ENCODE measurements around the gene GJD4. TPM values are rescaled to one million over a fixed set of nuclear protein-coding genes. Genes with fewer than 3 reads are reported as not detected.

GJD4 gene
- total and polyA plus RNA-seq, 2 experiments from 2014 or later, result not detected

DNA sequence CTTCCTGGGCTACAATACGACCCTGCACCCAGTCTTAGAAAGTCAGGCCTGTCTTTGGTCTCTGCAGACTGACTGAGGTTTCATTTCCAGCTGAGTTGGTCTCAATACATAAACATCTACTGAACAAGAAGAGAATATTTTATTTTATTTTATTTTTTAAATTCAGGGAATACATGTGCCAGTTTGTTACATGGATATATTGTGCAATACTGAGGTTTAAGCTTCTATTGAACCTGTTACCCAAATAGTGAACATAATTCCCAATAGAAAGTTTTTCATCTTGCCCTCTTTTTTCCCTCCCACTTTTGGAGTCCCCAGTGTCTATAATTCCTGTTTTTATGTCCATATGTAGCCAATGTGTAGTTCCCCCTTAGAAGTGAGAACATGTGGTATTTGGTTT, 26.3 kb downstream of the GJD4 start:
- Histone ChIP-seq H4K20me1 (replicated peaks; ENCODE audit: insufficient read depth) (no peaks in the 10 kb centered on the region), H2AFZ (no peak overlapping the region; the same call in 1 of the 2 replicates), H3K27ac (ENCODE audit: low read depth) (no peak overlapping the region), H3K4me2 (no peak overlapping the region), H3K27me3 (ENCODE audit: insufficient read depth) (peaks cover 8% of the 10 kb centered on the region), H3K4me3 (no peak overlapping the region), H3K4me1 (ENCODE audit: insufficient read depth) (peaks cover 8% of the 10 kb centered on the region), H3K36me3 (ENCODE audit: insufficient read depth) (no peaks in the 10 kb centered on the region), H3F3A (replicated peaks; ENCODE audit: low read depth) (no peaks in the 10 kb centered on the region), H3K9me2 (ENCODE audit: insufficient read depth) (no peaks in the 10 kb centered on the region), H3K79me2 (replicated peaks; ENCODE audit: insufficient read depth) (no peaks in the 10 kb centered on the region)
- Mint-ChIP-seq H3K9me3 (no peaks in the 10 kb centered on the region; the same call in 2 of the 3 replicates), H3K27me3 (ENCODE audit: insufficient read depth, low read depth, poor library complexity) (no peaks in the 10 kb centered on the region), H3K36me3 (ENCODE audit: low read depth) (no peaks in the 10 kb centered on the region; the same call in 2 of the 3 replicates), H3K4me3 (no peak overlapping the region), H3K27ac (no peak overlapping the region), H3K4me1 (peaks cover 18% of the 10 kb centered on the region)
- TF ChIP-seq ZNF462 (CRISPR knock-in tag; IDR thresholded peaks at IDR 0.05), result no peak
- TF ChIP-seq STAT1 (IDR thresholded peaks at IDR 0.05; ENCODE audit: unreplicated experiment), result no peak
- TF ChIP-seq EZH2phosphoT487 (IDR thresholded peaks at IDR 0.05; ENCODE audit: unreplicated experiment), result no peak
- TF ChIP-seq, protein P1, sequence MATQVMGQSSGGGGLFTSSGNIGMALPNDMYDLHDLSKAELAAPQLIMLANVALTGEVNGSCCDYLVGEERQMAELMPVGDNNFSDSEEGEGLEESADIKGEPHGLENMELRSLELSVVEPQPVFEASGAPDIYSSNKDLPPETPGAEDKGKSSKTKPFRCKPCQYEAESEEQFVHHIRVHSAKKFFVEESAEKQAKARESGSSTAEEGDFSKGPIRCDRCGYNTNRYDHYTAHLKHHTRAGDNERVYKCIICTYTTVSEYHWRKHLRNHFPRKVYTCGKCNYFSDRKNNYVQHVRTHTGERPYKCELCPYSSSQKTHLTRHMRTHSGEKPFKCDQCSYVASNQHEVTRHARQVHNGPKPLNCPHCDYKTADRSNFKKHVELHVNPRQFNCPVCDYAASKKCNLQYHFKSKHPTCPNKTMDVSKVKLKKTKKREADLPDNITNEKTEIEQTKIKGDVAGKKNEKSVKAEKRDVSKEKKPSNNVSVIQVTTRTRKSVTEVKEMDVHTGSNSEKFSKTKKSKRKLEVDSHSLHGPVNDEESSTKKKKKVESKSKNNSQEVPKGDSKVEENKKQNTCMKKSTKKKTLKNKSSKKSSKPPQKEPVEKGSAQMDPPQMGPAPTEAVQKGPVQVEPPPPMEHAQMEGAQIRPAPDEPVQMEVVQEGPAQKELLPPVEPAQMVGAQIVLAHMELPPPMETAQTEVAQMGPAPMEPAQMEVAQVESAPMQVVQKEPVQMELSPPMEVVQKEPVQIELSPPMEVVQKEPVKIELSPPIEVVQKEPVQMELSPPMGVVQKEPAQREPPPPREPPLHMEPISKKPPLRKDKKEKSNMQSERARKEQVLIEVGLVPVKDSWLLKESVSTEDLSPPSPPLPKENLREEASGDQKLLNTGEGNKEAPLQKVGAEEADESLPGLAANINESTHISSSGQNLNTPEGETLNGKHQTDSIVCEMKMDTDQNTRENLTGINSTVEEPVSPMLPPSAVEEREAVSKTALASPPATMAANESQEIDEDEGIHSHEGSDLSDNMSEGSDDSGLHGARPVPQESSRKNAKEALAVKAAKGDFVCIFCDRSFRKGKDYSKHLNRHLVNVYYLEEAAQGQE (IDR thresholded peaks at IDR 0.05; ENCODE audit: unreplicated experiment), result no peak
- TF ChIP-seq CTCF (conservative IDR thresholded peaks at IDR 0.05; ENCODE audit: low read depth in 2 of 2), result no peak
- no peak for TF ChIP-seq POLR2AphosphoS5 (IDR thresholded peaks at IDR 0.05; ENCODE audit: low read depth)
- TF ChIP-seq, protein P2, sequence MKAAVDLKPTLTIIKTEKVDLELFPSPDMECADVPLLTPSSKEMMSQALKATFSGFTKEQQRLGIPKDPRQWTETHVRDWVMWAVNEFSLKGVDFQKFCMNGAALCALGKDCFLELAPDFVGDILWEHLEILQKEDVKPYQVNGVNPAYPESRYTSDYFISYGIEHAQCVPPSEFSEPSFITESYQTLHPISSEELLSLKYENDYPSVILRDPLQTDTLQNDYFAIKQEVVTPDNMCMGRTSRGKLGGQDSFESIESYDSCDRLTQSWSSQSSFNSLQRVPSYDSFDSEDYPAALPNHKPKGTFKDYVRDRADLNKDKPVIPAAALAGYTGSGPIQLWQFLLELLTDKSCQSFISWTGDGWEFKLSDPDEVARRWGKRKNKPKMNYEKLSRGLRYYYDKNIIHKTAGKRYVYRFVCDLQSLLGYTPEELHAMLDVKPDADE (IDR thresholded peaks at IDR 0.05), result no peak
- TF ChIP-seq CREB1 (CRISPR knock-in tag; IDR thresholded peaks at IDR 0.05; ENCODE audit: low read depth), result no peak
- no peak for TF ChIP-seq ZNF114 (CRISPR knock-in tag; IDR thresholded peaks at IDR 0.05)
- TF ChIP-seq EZH2 (IDR thresholded peaks at IDR 0.05; ENCODE audit: low read depth, unreplicated experiment), result no peak
- no peak for TF ChIP-seq ZNF331 (CRISPR knock-in tag; IDR thresholded peaks at IDR 0.05; ENCODE audit: low read depth)
- TF ChIP-seq JUNB (IDR thresholded peaks at IDR 0.05; ENCODE audit: unreplicated experiment), result no peak
- no peak for TF ChIP-seq NANOG (IDR thresholded peaks at IDR 0.05; ENCODE audit: borderline replicate concordance)
- DNase-seq (ENCODE audit: low spot score), result no peak
- no peak for ATAC-seq
